Ectodermal cell (in vitro differentiated cells): Measurements from ENCODE around the gene SGPL1. TPM values are rescaled to one million over a fixed set of nuclear protein-coding genes. Genes with fewer than 3 reads are reported as not detected.
"Not testable (repeated sequence)": the region's sequence is repeated elsewhere in the genome, so short reads cannot be mapped to it uniquely, and the experiment has no call there.

Source experiments
- H3K27ac ChIP-seq: 2 replicates; pipeline ENCODE4 v1.7.0; 2013; ENCODE audit warnings: mild to moderate bottlenecking, low read depth, low read length; ENCODE audit not compliant: insufficient read depth, poor library complexity, severe bottlenecking
- H3K27me3 ChIP-seq: 2 replicates; pipeline ENCODE4 v1.7.0; 2013; ENCODE audit warnings: mild to moderate bottlenecking, low read length; ENCODE audit not compliant: insufficient read depth, control insufficient read depth, poor library complexity, severe bottlenecking
- H3K36me3 ChIP-seq: one replicate; pipeline ENCODE4 v1.7.0; 2013; ENCODE audit warnings: low read length; ENCODE audit not compliant: control insufficient read depth, insufficient read depth
- H3K4me1 ChIP-seq: one replicate; pipeline ENCODE4 v1.7.0; 2013; ENCODE audit warnings: low read length; ENCODE audit not compliant: control insufficient read depth, insufficient read depth
- H3K4me3 ChIP-seq: 2 replicates; pipeline ENCODE4 v1.7.0; 2013; ENCODE audit warnings: low read depth, low read length, control low read depth; ENCODE audit not compliant: insufficient read depth
- H3K9me3 ChIP-seq: 2 replicates; pipeline ENCODE4 v1.7.0; 2013; ENCODE audit warnings: mild to moderate bottlenecking, low read length, moderate library complexity; ENCODE audit not compliant: control insufficient read depth
- WGBS, 2 experiments: methylation state at CpG; one replicate each; pipeline ENCODE4 v1.1.7; 2013; ENCODE audit warnings: missing lambda C conversion rate in 2 of 2; 5-methylcytosine and 5-hydroxymethylcytosine counted together
- polyA plus RNA-seq, 4 experiments: library from polyadenylated mRNA; stranded (reverse); fragments of 50-300 nt; gene quantifications; one replicate each; pipeline ENCODE4 v1.2.3, GENCODE V29; 2013

The SGPL1 gene, protein sequence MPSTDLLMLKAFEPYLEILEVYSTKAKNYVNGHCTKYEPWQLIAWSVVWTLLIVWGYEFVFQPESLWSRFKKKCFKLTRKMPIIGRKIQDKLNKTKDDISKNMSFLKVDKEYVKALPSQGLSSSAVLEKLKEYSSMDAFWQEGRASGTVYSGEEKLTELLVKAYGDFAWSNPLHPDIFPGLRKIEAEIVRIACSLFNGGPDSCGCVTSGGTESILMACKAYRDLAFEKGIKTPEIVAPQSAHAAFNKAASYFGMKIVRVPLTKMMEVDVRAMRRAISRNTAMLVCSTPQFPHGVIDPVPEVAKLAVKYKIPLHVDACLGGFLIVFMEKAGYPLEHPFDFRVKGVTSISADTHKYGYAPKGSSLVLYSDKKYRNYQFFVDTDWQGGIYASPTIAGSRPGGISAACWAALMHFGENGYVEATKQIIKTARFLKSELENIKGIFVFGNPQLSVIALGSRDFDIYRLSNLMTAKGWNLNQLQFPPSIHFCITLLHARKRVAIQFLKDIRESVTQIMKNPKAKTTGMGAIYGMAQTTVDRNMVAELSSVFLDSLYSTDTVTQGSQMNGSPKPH
- polyA plus RNA-seq (2013, experiment 1 of 4): 54.4 TPM
- 62.4 TPM for polyA plus RNA-seq (2013, experiment 2 of 4)
- polyA plus RNA-seq (2013, experiment 3 of 4): 39.7 TPM
- 42.4 TPM for polyA plus RNA-seq (2013, experiment 4 of 4)

- Histone ChIP-seq H3K9me3 (no peaks in the 10 kb centered on the region), H3K27me3 (no peaks in the 10 kb centered on the region), H3K4me1 (peaks cover 6% of the 10 kb centered on the region), H3K36me3 (no peaks in the 10 kb centered on the region), H3K4me3 (peak within 1 kb of the TSS; percentile 72), H3K27ac (peak within 1 kb of the TSS; percentile 88)
- 3 to 4% methylated on average over 58 of the region's 58 CpGs for WGBS, 2 experiments
These were observed at the start of gene SGPL1 for GRCh38 chr10:70815504-70816219. Gene SGPL1 (plus strand): TSS chr10:70815948. CDS start chr10:70816854, 906 bp downstream.

GRCh38 chr10:70768026-70768685 is 47.6 kb upstream of the SGPL1 start:
- not testable (repeated sequence) for H3K4me1 ChIP-seq, H3K4me3 ChIP-seq, H3K9me3 ChIP-seq, H3K27ac ChIP-seq, H3K36me3 ChIP-seq, H3K27me3 ChIP-seq
- 92% methylated on average over 6 of the region's 6 CpGs for WGBS, 2 experiments

DNA sequence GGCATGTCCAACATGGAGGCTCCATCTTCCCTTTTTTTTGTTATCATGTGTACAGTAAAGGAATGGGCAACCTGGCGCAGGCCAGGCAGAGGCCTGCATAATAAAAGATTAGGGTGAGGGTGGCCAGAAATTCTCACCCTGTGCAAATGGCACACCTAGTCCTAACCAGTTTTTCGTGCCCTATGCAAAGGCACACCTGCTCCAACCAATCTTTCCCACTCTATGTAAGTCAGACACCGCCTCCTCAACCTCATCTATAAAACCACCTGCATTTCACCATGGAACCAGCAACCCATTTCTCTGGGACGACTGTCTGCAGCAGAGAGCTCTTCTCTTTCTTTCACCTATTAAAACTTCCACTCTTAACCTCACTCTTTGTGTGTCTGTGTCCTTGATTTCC is 46.6 kb upstream of the SGPL1 start:
- Histone ChIP-seq H3K27me3 (no peaks in the 10 kb centered on the region), H3K36me3 (no peaks in the 10 kb centered on the region), H3K4me3 (no peak overlapping the region), H3K4me1 (no peaks in the 10 kb centered on the region), H3K27ac (no peak overlapping the region), H3K9me3 (no peaks in the 10 kb centered on the region)
- 87 to 93% methylated on average over 4 of the region's 4 CpGs for WGBS, 2 experiments

DNA sequence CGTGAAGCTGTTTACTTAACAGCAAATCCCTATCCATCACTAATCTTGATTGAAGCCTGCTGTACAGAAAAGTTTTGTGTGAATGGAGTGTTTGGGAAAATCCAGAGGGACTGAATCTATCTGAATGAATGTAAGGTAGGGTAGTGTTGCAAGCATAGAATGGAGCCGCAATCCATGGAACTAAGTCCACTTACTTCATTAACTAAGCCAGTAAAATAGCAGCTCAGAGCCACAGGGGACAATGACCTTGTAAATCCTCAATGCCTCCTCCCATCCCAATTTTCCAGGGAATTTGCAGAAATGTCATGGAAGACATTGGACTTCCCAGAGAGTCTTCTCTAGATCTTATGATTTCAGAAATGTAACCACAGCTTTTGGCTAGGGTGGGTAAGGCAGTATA is 45.7 kb upstream of the SGPL1 start:
- 85 to 97% methylated on average over 2 of the region's 2 CpGs for WGBS, 2 experiments
- Histone ChIP-seq H3K4me3 (no peak overlapping the region), H3K36me3 (no peaks in the 10 kb centered on the region), H3K27me3 (no peaks in the 10 kb centered on the region), H3K4me1 (no peaks in the 10 kb centered on the region), H3K27ac (no peak overlapping the region), H3K9me3 (no peaks in the 10 kb centered on the region)

- H3K27me3 ChIP-seq, H3K36me3 ChIP-seq, H3K9me3 ChIP-seq, H3K4me3 ChIP-seq, H3K27ac ChIP-seq, H3K4me1 ChIP-seq: not testable (repeated sequence)
- WGBS, 2 experiments: 88 to 95% methylated on average over 7 of the region's 7 CpGs
These were observed 45.2 kb upstream of the SGPL1 start for GRCh38 chr10:70770516-70770915.

DNA sequence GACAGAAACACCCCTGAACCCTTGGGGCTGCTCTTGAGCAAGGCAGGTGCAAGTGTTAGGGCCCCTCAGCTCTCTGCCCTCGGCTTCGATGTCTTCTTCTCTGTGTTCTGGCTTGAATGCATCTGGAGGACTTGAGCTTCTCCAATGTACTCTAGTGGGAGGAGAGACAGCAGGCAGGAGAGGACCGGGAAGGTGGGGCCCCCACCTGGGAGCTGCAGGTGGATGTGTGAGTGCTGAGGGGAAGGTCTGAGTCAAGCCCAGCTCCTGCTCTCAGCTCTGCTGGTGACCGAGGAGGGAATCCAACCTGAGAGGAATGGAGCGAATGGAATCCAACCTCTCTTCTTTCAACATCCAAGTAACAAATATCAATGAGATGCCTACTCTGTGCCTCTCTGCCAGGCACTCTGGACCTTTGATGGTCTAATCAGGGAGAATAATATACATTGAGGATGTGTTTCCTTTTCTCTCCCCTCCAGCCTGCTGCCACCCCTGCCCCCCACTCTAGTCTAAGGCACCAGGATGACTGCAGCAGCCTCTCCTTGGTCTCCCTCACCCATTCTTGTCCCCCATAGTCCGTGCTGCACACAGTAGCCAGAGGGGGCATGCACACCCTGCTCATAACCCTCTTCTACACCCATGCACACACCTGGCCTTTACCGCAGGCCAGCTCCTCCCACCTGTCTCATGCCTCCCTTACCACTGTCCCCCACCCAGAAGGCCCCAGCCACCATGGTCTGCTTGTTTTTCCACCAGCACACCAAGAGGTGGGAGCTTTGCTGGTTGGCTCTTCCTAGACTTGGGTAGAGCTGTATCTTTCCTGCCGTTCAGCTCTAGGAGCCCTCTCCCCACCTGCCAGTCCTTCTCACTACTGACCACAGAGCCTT is 44.2 kb upstream of the SGPL1 start:
- Histone ChIP-seq H3K36me3 (no peaks in the 10 kb centered on the region), H3K4me1 (no peaks in the 10 kb centered on the region), H3K9me3 (no peaks in the 10 kb centered on the region), H3K27me3 (no peaks in the 10 kb centered on the region), H3K27ac (no peak overlapping the region), H3K4me3 (no peak overlapping the region)
- 92 to 93% methylated on average over 8 of the region's 8 CpGs for WGBS, 2 experiments

DNA sequence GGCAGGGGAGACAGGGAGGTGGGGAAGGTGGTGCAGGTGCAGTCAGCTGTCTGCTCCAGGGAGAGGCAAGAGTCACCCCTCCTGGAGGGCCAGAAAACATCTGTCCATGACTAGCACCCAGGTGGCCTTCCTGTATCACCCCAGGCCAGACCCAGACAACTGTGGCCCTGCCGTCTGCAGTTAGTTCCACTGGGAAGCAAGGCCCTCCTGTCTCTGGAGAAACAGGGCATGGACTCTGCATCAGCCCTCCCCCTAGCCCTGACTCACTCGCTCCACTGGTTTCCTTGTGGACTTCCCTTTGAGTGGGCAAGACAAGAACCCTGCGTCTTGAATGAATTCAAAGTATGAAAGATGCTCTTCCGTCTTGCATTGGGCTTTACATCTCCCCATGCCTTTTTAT is 43.1 kb upstream of the SGPL1 start:
- no peak overlapping the region for H3K27ac ChIP-seq
- no peaks in the 10 kb centered on the region for H3K27me3 ChIP-seq
- no peaks in the 10 kb centered on the region for H3K4me1 ChIP-seq
- H3K4me3 ChIP-seq: no peak overlapping the region
- 91 to 96% methylated on average over 4 of the region's 4 CpGs for WGBS, 2 experiments
- H3K36me3 ChIP-seq: no peaks in the 10 kb centered on the region
- no peaks in the 10 kb centered on the region for H3K9me3 ChIP-seq

DNA sequence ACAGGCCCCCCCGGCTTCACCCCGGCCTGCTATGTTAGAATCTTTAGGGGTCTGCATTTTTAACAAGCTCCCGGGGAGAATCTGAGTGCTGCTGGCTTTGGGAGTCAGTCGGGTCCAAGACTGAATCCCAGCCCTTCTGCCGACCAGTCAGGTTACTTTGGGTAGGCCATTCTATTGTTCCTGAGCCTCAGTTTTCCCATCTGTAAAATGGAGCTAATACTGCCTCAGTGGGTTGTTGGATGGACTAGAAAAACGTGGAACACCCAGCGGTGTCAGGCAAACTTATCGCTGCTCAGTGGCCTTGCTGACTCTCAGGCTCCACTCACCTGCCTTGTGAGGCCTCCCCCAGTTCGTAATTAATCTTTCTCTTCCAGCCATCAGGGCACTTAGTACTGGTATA is 42.3 kb upstream of the SGPL1 start:
- H3K4me1 ChIP-seq: no peaks in the 10 kb centered on the region

GRCh38 chr10:70773965-70774809 is 41.6 kb upstream of the SGPL1 start:
- Histone ChIP-seq H3K27ac (no peak overlapping the region), H3K36me3 (no peaks in the 10 kb centered on the region), H3K27me3 (no peaks in the 10 kb centered on the region), H3K4me1 (no peaks in the 10 kb centered on the region), H3K9me3 (no peaks in the 10 kb centered on the region), H3K4me3 (no peak overlapping the region)
- WGBS, 2 experiments: 88 to 89% methylated on average over 14 of the region's 14 CpGs

More for the DNA sequence above, 42.3 kb upstream of the SGPL1 start:
- Histone ChIP-seq H3K27ac (no peak overlapping the region), H3K4me3 (no peak overlapping the region), H3K27me3 (no peaks in the 10 kb centered on the region), H3K36me3 (no peaks in the 10 kb centered on the region), H3K9me3 (no peaks in the 10 kb centered on the region)
- 82% methylated on average over 9 of the region's 9 CpGs for WGBS, 2 experiments
